Progenitor cell of endocrine pancreas (in vitro differentiated cells): Measurements from ENCODE around the gene CFAP210. TPM values are rescaled to one million over a fixed set of nuclear protein-coding genes. Genes with fewer than 3 reads are reported as not detected.
"Not testable (repeated sequence)": the region's sequence is repeated elsewhere in the genome, so short reads cannot be mapped to it uniquely, and the experiment has no call there.

Source experiments
- DNase-seq: peaks from one replicate; pipeline ENCODE4 v3.0.0; 2021; ENCODE audit warnings: low spot score; ENCODE audit not compliant: unreplicated experiment
- H3K27ac Mint-ChIP-seq: 2 replicates; pipeline ENCODE4 v1.8.0; 2021; ENCODE audit warnings: mild to moderate bottlenecking, moderate library complexity, mixed read lengths
- H3K27me3 Mint-ChIP-seq: 2 replicates; pipeline ENCODE4 v1.8.0; 2021; ENCODE audit warnings: mixed read lengths
- H3K36me3 Mint-ChIP-seq: 2 replicates; pipeline ENCODE4 v1.8.0; 2022; ENCODE audit warnings: mixed read lengths; ENCODE audit not compliant: insufficient read depth
- H3K4me1 Mint-ChIP-seq: 2 replicates; pipeline ENCODE4 v1.8.0; 2021; ENCODE audit warnings: low read depth, mixed read lengths
- H3K4me3 Mint-ChIP-seq: 2 replicates; pipeline ENCODE4 v1.8.0; 2021; ENCODE audit warnings: low read depth, mild to moderate bottlenecking, moderate library complexity, mixed read lengths
- H3K9me3 Mint-ChIP-seq: 2 replicates; pipeline ENCODE4 v1.8.0; 2021; ENCODE audit warnings: low read depth, mixed read lengths
- CTCF ChIP-seq: fragments of 200-600 bp; sonication (generic); IDR thresholded peaks from one replicate; pipeline ENCODE4 v1.5.0; 2021; ENCODE audit warnings: antibody characterized with exemption, mild to moderate bottlenecking; ENCODE audit not compliant: unreplicated experiment
- total RNA-seq: library from RNA; stranded (reverse); gene quantifications from 2 replicates; pipeline ENCODE4 v1.2.1, GENCODE V29; 2021

CFAP210 gene
- total RNA-seq, 1 donor from 2014 or later, result 1.6 TPM

DNA sequence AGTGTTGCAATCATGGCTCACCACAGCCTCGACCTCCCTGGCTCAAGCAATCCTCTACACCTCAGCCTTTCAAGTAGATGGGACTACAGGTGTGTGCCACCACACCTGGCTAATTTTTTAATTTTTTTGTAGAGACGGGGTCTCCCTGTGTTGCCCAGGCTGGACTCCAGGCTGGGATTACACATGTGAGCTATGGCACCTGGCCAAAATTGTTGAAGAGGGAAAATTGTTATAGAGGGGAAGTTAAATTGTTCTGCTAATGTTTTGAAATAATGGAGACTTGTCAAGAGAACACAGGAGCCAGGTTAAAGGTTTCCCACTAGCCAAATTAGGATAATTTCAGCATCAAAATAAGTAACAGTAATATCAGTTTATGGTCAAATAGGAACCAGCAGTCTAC, 84.9 kb downstream of the CFAP210 start:
- Mint-ChIP-seq H3K36me3 (peaks cover 38% of the 10 kb centered on the region), H3K27me3 (no peaks in the 10 kb centered on the region), H3K9me3 (no peaks in the 10 kb centered on the region), H3K27ac (no peak overlapping the region), H3K4me1 (no peaks in the 10 kb centered on the region), H3K4me3 (no peak overlapping the region)
- no peak for TF ChIP-seq CTCF
- no peak for DNase-seq

DNA sequence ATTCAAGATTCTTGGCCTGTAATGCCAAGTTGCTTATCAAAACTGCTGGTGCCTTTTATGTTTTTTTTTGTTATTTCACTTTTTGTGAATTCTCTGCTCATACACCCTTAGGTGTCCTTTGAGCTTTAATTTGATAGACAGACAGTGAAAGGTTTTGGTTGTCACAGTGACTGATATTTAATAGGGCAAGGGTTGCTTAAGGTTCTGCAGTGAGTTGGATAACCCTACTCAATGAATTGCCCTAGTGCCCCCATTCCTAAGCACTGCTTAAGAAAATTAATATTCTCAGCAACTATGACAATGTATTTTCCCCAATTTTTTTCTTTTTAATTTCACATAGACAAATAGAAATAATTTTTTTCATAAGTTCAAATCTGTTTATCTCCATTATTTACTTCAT, 94.6 kb downstream of the CFAP210 start:
- no peak for TF ChIP-seq CTCF
- no peak overlapping the region for H3K27ac Mint-ChIP-seq
- no peaks in the 10 kb centered on the region for H3K9me3 Mint-ChIP-seq
- H3K4me1 Mint-ChIP-seq, result peaks cover 3% of the 10 kb centered on the region
- DNase-seq, result no peak
- peaks cover 2% of the 10 kb centered on the region for H3K36me3 Mint-ChIP-seq
- H3K27me3 Mint-ChIP-seq, result no peaks in the 10 kb centered on the region
- H3K4me3 Mint-ChIP-seq, result no peak overlapping the region

- no peak overlapping the region for H3K27ac Mint-ChIP-seq
- no peak for DNase-seq
- peaks cover 3% of the 10 kb centered on the region for H3K4me1 Mint-ChIP-seq
- H3K4me3 Mint-ChIP-seq, result no peak overlapping the region
- TF ChIP-seq CTCF, result no peak
- no peaks in the 10 kb centered on the region for H3K27me3 Mint-ChIP-seq
- H3K36me3 Mint-ChIP-seq, result peaks cover 1% of the 10 kb centered on the region
- no peaks in the 10 kb centered on the region for H3K9me3 Mint-ChIP-seq
Measured at GRCh38 chr2:169598982-169599381, 95.2 kb downstream of the CFAP210 start.

- not testable (repeated sequence) for H3K27me3 Mint-ChIP-seq, DNase-seq, H3K27ac Mint-ChIP-seq, H3K4me3 Mint-ChIP-seq, H3K9me3 Mint-ChIP-seq, H3K36me3 Mint-ChIP-seq, H3K4me1 Mint-ChIP-seq
Measured at GRCh38 chr2:169596546-169596945, 97.7 kb downstream of the CFAP210 start.

Other genes starting within 250 kb of the CFAP210 start
- gene BBS5, start 214.9 kb downstream of the CFAP210 start, total RNA-seq, result 8.2 and 8.3 TPM in 2 replicates
- 0.36 and 0.42 TPM in 2 replicates for gene KLHL41, start 184.7 kb downstream of the CFAP210 start, total RNA-seq
- gene FASTKD1, start 120.5 kb downstream of the CFAP210 start, total RNA-seq, result 45.7 and 46.4 TPM in 2 replicates
- gene PPIG, start 110.1 kb downstream of the CFAP210 start, total RNA-seq, result 62.1 and 66.5 TPM in 2 replicates
- 13.5 and 17.3 TPM in 2 replicates for gene PHOSPHO2, start 64 bp upstream of the CFAP210 start, total RNA-seq
- gene KLHL23, start 39.4 kb upstream of the CFAP210 start, total RNA-seq, result 50.1 and 56.9 TPM in 2 replicates
- gene SSB, start 104.5 kb upstream of the CFAP210 start, total RNA-seq, result 139 and 141 TPM in 2 replicates
- 42.3 and 43.3 TPM in 2 replicates for gene METTL5, start 130.5 kb upstream of the CFAP210 start, total RNA-seq
- gene UBR3, start 133.0 kb upstream of the CFAP210 start, total RNA-seq, result 36.9 and 41.5 TPM in 2 replicates